SK-N-SH (cell line): ENCODE results near the gene KLF15. TPM values are rescaled to one million over a fixed set of nuclear protein-coding genes. Genes with fewer than 3 reads are reported as not detected.

ENCODE experiments used
- CTCF ChIA-PET: fragments of 300-600, 350-600 bp; formaldehyde crosslinking; extraction: SDS; loops from one replicate; lab custom pipeline; 2021; lab: Yijun Ruan, JAX
- POLR2A ChIA-PET: fragments of 350-600 bp; sonication (Branson Sonifier 250); formaldehyde crosslinking; extraction: SDS; loops from one replicate; lab custom pipeline; 2020; ENCODE audit warnings: antibody characterized with exemption, inconsistent platforms; lab: Yijun Ruan, JAX
- DNase-seq: peaks from one replicate; pipeline ENCODE4 v3.0.0; 2012
- H2AFZ ChIP-seq: fragments of 200-600 bp; sonication (generic); 2 replicates; pipeline ENCODE4 v1.8.1; 2016; ENCODE audit warnings: antibody characterized with exemption, mild to moderate bottlenecking, low read depth
- H3F3A ChIP-seq: fragments of 200-600 bp; sonication (generic); replicated peaks from 2 replicates; pipeline ENCODE3; 2016; ENCODE audit warnings: antibody characterized with exemption, mild to moderate bottlenecking; ENCODE audit not compliant: insufficient read depth
- H3K27ac ChIP-seq, 2 experiments: fragments of 200-500 bp in 1 of 2; fragments of 200-600 bp in 1 of 2; sonication (Bioruptor generic) in 1 of 2; sonication (generic), shearing (Covaris generic) in 1 of 2; 2 replicates each; pipeline versions ENCODE4 v1.5.1 to v1.6.1; 2014 to 2016; ENCODE audit warnings: low read depth in 2 of 2, inconsistent platforms in 1 of 2, low read length in 1 of 2, mild to moderate bottlenecking in 1 of 2, mixed read lengths in 1 of 2
- H3K27me3 ChIP-seq: fragments of 200-600 bp; sonication (generic), shearing (Covaris generic); 2 replicates; pipeline ENCODE4 v1.6.1; 2016; ENCODE audit warnings: mixed run types; ENCODE audit not compliant: insufficient read depth
- H3K36me3 ChIP-seq, 2 experiments: fragments of 200-500 bp in 1 of 2; fragments of 200-600 bp in 1 of 2; sonication (Bioruptor generic) in 1 of 2; sonication (generic) in 1 of 2; replicated peaks in 1 of 2; 2 replicates each; pipeline versions ENCODE3 to v1.5.1; 2014 to 2016; ENCODE audit warnings: low read length in 1 of 2, mild to moderate bottlenecking in 1 of 2; ENCODE audit not compliant: insufficient read depth in 2 of 2, control insufficient read depth in 1 of 2
- H3K4me1 ChIP-seq, 2 experiments: fragments of 200-500 bp in 1 of 2; fragments of 200-600 bp in 1 of 2; sonication (Bioruptor generic) in 1 of 2; sonication (generic), shearing (Covaris generic) in 1 of 2; 2 replicates each; pipeline versions ENCODE4 v1.5.1 to v1.6.1; 2014 to 2016; ENCODE audit warnings: low read depth in 1 of 2, low read length in 1 of 2, mixed run types in 1 of 2; ENCODE audit not compliant: insufficient read depth in 2 of 2, control insufficient read depth in 1 of 2
- H3K4me2 ChIP-seq: fragments of 200-600 bp; sonication (generic), shearing (Covaris generic); 2 replicates; pipeline ENCODE4 v1.6.1; 2017; ENCODE audit warnings: mixed run types
- H3K4me3 ChIP-seq, 2 experiments: fragments of 200-500 bp in 1 of 2; fragments of 200-600 bp in 1 of 2; sonication (Bioruptor generic) in 1 of 2; sonication (generic), shearing (Covaris generic) in 1 of 2; 2 replicates each; pipeline versions ENCODE4 v1.5.1 to v1.8.1; 2014 to 2016; ENCODE audit warnings: low read depth in 2 of 2, inconsistent platforms in 1 of 2, low read length in 1 of 2, mild to moderate bottlenecking in 1 of 2, mixed read lengths in 1 of 2, moderate library complexity in 1 of 2
- H3K79me2 ChIP-seq: fragments of 200-600 bp; sonication (generic); 2 replicates; pipeline ENCODE4 v1.8.1; 2017; ENCODE audit warnings: mild to moderate bottlenecking; ENCODE audit not compliant: insufficient read depth
- H3K9ac ChIP-seq: fragments of 200-600 bp; sonication (generic); 2 replicates; pipeline ENCODE4 v1.6.1; 2017; ENCODE audit warnings: mixed run types
- H3K9me2 ChIP-seq: fragments of 200-600 bp; sonication (generic); 2 replicates; pipeline ENCODE4 v1.6.1; 2017; ENCODE audit warnings: mixed run types
- H3K9me3 ChIP-seq: fragments of 200-600 bp; sonication (generic); 2 replicates; pipeline ENCODE4 v1.6.1; 2017; ENCODE audit warnings: mixed run types, mild to moderate bottlenecking, moderate library complexity
- H4K20me1 ChIP-seq: fragments of 200-600 bp; sonication (generic); 2 replicates; pipeline ENCODE4 v1.6.1; 2017; ENCODE audit warnings: mild to moderate bottlenecking, mixed run types; ENCODE audit not compliant: insufficient read depth
- CHD2 ChIP-seq: fragments of 150-350 bp; IDR thresholded peaks from 2 replicates; pipeline ENCODE4 v1.6.1; 2018; ENCODE audit warnings: low read length; ENCODE audit not compliant: partially characterized antibody
- ELF1 ChIP-seq: IDR thresholded peaks from 2 replicates; pipeline ENCODE4 v1.4.0; 2012
- EP300 ChIP-seq, 2 experiments: IDR thresholded peaks; 2 replicates each; pipeline versions ENCODE4 v1.4.0 to v1.6.1; 2012; ENCODE audit warnings: borderline replicate concordance in 1 of 2, low read depth in 1 of 2, low read length in 1 of 2
- FOSL2 ChIP-seq: IDR thresholded peaks from 2 replicates; pipeline ENCODE4 v1.4.0; 2012; ENCODE audit warnings: low read depth, mild to moderate bottlenecking, moderate library complexity, borderline replicate concordance
- FOXJ3 ChIP-seq: sonication (generic); formaldehyde crosslinking; IDR thresholded peaks from 2 replicates; pipeline ENCODE4 v1.5.1; 2020; ENCODE audit warnings: mild to moderate bottlenecking, missing genetic modification reagents
- FOXM1 ChIP-seq: IDR thresholded peaks from 2 replicates; pipeline ENCODE4 v1.4.0; 2012; ENCODE audit warnings: low read depth, mild to moderate bottlenecking
- IRF3 ChIP-seq: fragments of 150-350 bp; IDR thresholded peaks from 2 replicates; pipeline ENCODE4 v1.6.1; 2016; ENCODE audit warnings: mild to moderate bottlenecking, low read depth, low read length
- JUND ChIP-seq: IDR thresholded peaks from 2 replicates; pipeline ENCODE4 v1.4.0; 2012
- MAX ChIP-seq: IDR thresholded peaks from 2 replicates; pipeline ENCODE4 v1.4.0; 2012; ENCODE audit warnings: low read depth
- MXI1 ChIP-seq: IDR thresholded peaks from 2 replicates; pipeline ENCODE4 v1.6.1; 2012; ENCODE audit warnings: mild to moderate bottlenecking, low read depth, low read length, improper control_type of control experiment
- POLR2AphosphoS5 ChIP-seq: IDR thresholded peaks from 2 replicates; pipeline ENCODE4 v1.6.1; 2012; ENCODE audit warnings: low read depth, low read length
- RAD21 ChIP-seq: IDR thresholded peaks from 2 replicates; pipeline ENCODE4 v1.6.1; 2012; ENCODE audit warnings: mild to moderate bottlenecking, low read length
- SMC3 ChIP-seq: IDR thresholded peaks from 2 replicates; pipeline ENCODE4 v1.6.1; 2012; ENCODE audit warnings: low read depth, low read length, improper control_type of control experiment
- TAF1 ChIP-seq: IDR thresholded peaks from 2 replicates; pipeline ENCODE4 v1.6.1; 2012; ENCODE audit warnings: low read depth, mild to moderate bottlenecking, low read length, moderate library complexity, borderline replicate concordance
- USF1 ChIP-seq: IDR thresholded peaks from 2 replicates; pipeline ENCODE4 v1.4.0; 2012; ENCODE audit warnings: low read depth, borderline replicate concordance
- YY1 ChIP-seq: IDR thresholded peaks from 2 replicates; pipeline ENCODE4 v1.4.0; 2012; ENCODE audit warnings: low read depth, mild to moderate bottlenecking
- WGBS: methylation state at CpG from one replicate; pipeline ENCODE4 v1.1.6; 2017; ENCODE audit warnings: low lambda C conversion rate; 5-methylcytosine and 5-hydroxymethylcytosine counted together
- polyA plus RNA-seq, 3 experiments: library from polyadenylated mRNA; depleted of rRNA; stranded (reverse); fragments of >200 nt; gene quantifications; 2 replicates each; pipeline ENCODE4 v1.2.3, GENCODE V29; 2012
- TF ChIP-seq, protein P1 (sequence below): fragments of 150-350 bp; IDR thresholded peaks from 2 replicates; pipeline ENCODE4 v1.6.1; 2017; ENCODE audit warnings: antibody characterized with exemption, low read length, low read depth, borderline replicate concordance
- TF ChIP-seq, protein P2 (sequence below): IDR thresholded peaks from 2 replicates; pipeline ENCODE4; 2012

Gene KLF15
- polyA plus RNA-seq, 1 of the 3 experiments (the other 2 are of a cell fraction): 0.28 TPM

- POLR2A ChIA-PET: no interaction called here
- no peak for DNase-seq
- 93% methylated on average over 3 of the region's 3 CpGs for WGBS
Measured at GRCh38 chr3:126355251-126355650, 2.0 kb downstream of the KLF15 start.

More at GRCh38 chr3:126355251-126355650, 2.0 kb downstream of the KLF15 start:
- Histone ChIP-seq H3K4me3 (no peak overlapping the region), H2AFZ (no peak overlapping the region), H3K27me3 (peaks cover 50% of the 10 kb centered on the region), H3K9me3 (no peaks in the 10 kb centered on the region), H3F3A (no peaks in the 10 kb centered on the region), H3K9ac (no peak overlapping the region), H3K9me2 (no peaks in the 10 kb centered on the region), H3K4me2 (peak overlapping the region; percentile 78; the same call in 1 of the 2 replicates), H3K4me1 (peaks cover 0 to 21% of the 10 kb centered on the region in 2 experiments; a peak in 1 of 4 replicates), H3K27ac (peak overlapping the region in 1 of 2 experiments; percentile 48; a peak in 2 of 4 replicates), H3K36me3 (no peaks in the 10 kb centered on the region), H3K79me2 (no peaks in the 10 kb centered on the region), H4K20me1 (no peaks in the 10 kb centered on the region)
- no peak for TF ChIP-seq MXI1
- TF ChIP-seq MAX: no peak
- no peak for TF ChIP-seq FOXJ3
- no peak for TF ChIP-seq IRF3
- no peak for TF ChIP-seq JUND
- TF ChIP-seq FOSL2: no peak
- no peak for TF ChIP-seq ELF1
- no peak for TF ChIP-seq POLR2AphosphoS5
- no peak for TF ChIP-seq SMC3
- no peak for TF ChIP-seq TAF1
- TF ChIP-seq CHD2: no peak
- no peak for TF ChIP-seq YY1
- no peak for TF ChIP-seq FOXM1
- TF ChIP-seq RAD21: no peak
- TF ChIP-seq, protein P1, sequence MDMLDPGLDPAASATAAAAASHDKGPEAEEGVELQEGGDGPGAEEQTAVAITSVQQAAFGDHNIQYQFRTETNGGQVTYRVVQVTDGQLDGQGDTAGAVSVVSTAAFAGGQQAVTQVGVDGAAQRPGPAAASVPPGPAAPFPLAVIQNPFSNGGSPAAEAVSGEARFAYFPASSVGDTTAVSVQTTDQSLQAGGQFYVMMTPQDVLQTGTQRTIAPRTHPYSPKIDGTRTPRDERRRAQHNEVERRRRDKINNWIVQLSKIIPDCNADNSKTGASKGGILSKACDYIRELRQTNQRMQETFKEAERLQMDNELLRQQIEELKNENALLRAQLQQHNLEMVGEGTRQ: no peak
- TF ChIP-seq, protein P2, sequence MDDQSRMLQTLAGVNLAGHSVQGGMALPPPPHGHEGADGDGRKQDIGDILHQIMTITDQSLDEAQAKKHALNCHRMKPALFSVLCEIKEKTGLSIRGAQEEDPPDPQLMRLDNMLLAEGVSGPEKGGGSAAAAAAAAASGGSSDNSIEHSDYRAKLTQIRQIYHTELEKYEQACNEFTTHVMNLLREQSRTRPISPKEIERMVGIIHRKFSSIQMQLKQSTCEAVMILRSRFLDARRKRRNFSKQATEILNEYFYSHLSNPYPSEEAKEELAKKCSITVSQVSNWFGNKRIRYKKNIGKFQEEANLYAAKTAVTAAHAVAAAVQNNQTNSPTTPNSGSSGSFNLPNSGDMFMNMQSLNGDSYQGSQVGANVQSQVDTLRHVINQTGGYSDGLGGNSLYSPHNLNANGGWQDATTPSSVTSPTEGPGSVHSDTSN: no peak
- TF ChIP-seq EP300 (IDR thresholded peaks at IDR 0.05; ENCODE audit: borderline replicate concordance in 1 of 2, low read depth in 1 of 2, low read length in 1 of 2): no peak
- TF ChIP-seq USF1: no peak
- CTCF ChIA-PET: interaction anchor here (0.6 to 0.8 kb wide), 2 partner anchors 13 to 174 kb away, joined by 3 to 4 read pairs; no protein-coding TSS in a partner anchor
